ENCODE data around the gene KCNA3. TPM values are rescaled to one million over a fixed set of nuclear protein-coding genes. Genes with fewer than 3 reads are reported as not detected.
A peak's percentile ranks its signal among the peaks of the same experiment; 100 is the strongest.

Gene KCNA3
- total RNA-seq, 4 donors from 2014 or later = 2.9 to 22.4 (median 10.9) TPM

GRCh38 chr1:110636149-110636935 is 38.4 kb downstream of the KCNA3 start:
- TF ChIP-seq EP300 (IDR thresholded peaks at IDR 0.05; ENCODE audit: low read depth) (no peak), POLR2AphosphoS5 (IDR thresholded peaks at IDR 0.05) (peak in 1 of 3 donors; percentile 9)
- H3K9me3 ChIP-seq = no peaks in the 10 kb centered on the region
- peak overlapping the region; percentile 38 to 74 (median 40) for H3K27ac ChIP-seq
- H3K27me3 ChIP-seq = peaks cover 7% of the 10 kb centered on the region
- no peak overlapping the region for H3K4me3 ChIP-seq
- no peaks in the 10 kb centered on the region for H3K36me3 ChIP-seq
- WGBS, 2 donors (ENCODE audit: low coverage in 1 of 2) = 65 to 89% methylated on average over 3 to 4 of the region's 4 CpGs
- intact Hi-C loops (cut with DNase I; ENCODE audit: low total_unique reads) = no loop called here
- H3K4me1 ChIP-seq = peaks cover 0 to 12% (median 7%) of the 10 kb centered on the region in 4 donors
- DNase-seq = peak; percentile 38
- in situ Hi-C loops (cut with MboI; ENCODE audit: low pct_ligation_motif_present in 1 of 4, low pct_unique_long_range_greater_than_20kb in 1 of 4, low sequenced_read_pairs in 3 of 4) = loop anchor here in 1 of 4 donors (25.0 kb wide), 1 partner anchor 126 kb away; no protein-coding TSS in a partner anchor

- Histone ChIP-seq H3K4me1 (peaks cover 0 to 16% (median 7%) of the 10 kb centered on the region in 4 donors), H3K27ac (peak overlapping the region; percentile 15 to 74 (median 38)), H3K4me3 (no peak overlapping the region), H3K36me3 (no peaks in the 10 kb centered on the region), H3K9me3 (no peaks in the 10 kb centered on the region), H3K27me3 (peaks cover 13% of the 10 kb centered on the region)
- TF ChIP-seq POLR2AphosphoS5 (IDR thresholded peaks at IDR 0.05) = no peak
- TF ChIP-seq CTCF (IDR thresholded peaks at IDR 0.05) = no peak
- 88% methylated on average over 2 of the region's 2 CpGs; no CpG with 5 or more reads in 1 of the 2 donors for WGBS, 2 donors (ENCODE audit: low coverage in 1 of 2)
- in situ Hi-C loops (cut with MboI; ENCODE audit: low pct_ligation_motif_present in 1 of 4, low pct_unique_long_range_greater_than_20kb in 1 of 4, low sequenced_read_pairs in 3 of 4) (loop anchor here in 1 of 4 donors (25.0 kb wide), 1 partner anchor 127 kb away; no protein-coding TSS in a partner anchor), intact Hi-C loops (cut with DNase I; ENCODE audit: low total_unique reads) (no loop called here)
- no peak for DNase-seq
Measured at GRCh38 chr1:110635434-110635833, 39.3 kb downstream of the KCNA3 start.

- peak overlapping the region; percentile 15 to 74 (median 40) for H3K27ac ChIP-seq
- 22 to 33% methylated on average over 3 to 7 of the region's 7 CpGs for WGBS, 2 donors (ENCODE audit: low coverage in 1 of 2)
- no peaks in the 10 kb centered on the region for H3K36me3 ChIP-seq
- in situ Hi-C loops (cut with MboI; ENCODE audit: low pct_ligation_motif_present in 1 of 4, low pct_unique_long_range_greater_than_20kb in 1 of 4, low sequenced_read_pairs in 3 of 4) = loop anchor here in 1 of 4 donors (25.0 kb wide), 1 partner anchor 128 kb away; no protein-coding TSS in a partner anchor
- intact Hi-C loops (cut with DNase I; ENCODE audit: low total_unique reads) = loop anchor here (5.0 kb wide), 1 partner anchor 133 kb away; no protein-coding TSS in a partner anchor
- H3K4me1 ChIP-seq = peaks cover 0 to 16% (median 7%) of the 10 kb centered on the region in 4 donors
- no peak for TF ChIP-seq POLR2A (IDR thresholded peaks at IDR 0.05)
- TF ChIP-seq POLR2AphosphoS5 (IDR thresholded peaks at IDR 0.05) = peak; percentile 80 to 91 (median 86)
- H3K9me3 ChIP-seq = no peaks in the 10 kb centered on the region
- peaks cover 13% of the 10 kb centered on the region for H3K27me3 ChIP-seq
- H3K4me3 ChIP-seq = no peak overlapping the region
- peak; percentile 78 for DNase-seq
Measured at GRCh38 chr1:110634455-110635311, 40.1 kb downstream of the KCNA3 start.

- intact Hi-C loops (cut with DNase I; ENCODE audit: low total_unique reads) = loop anchor here (5.0 kb wide), 1 partner anchor 133 kb away; no protein-coding TSS in a partner anchor
- in situ Hi-C loops (cut with MboI; ENCODE audit: low pct_ligation_motif_present in 1 of 4, low pct_unique_long_range_greater_than_20kb in 1 of 4, low sequenced_read_pairs in 3 of 4) = loop anchor here in 1 of 4 donors (25.0 kb wide), 1 partner anchor 128 kb away; no protein-coding TSS in a partner anchor
- Histone ChIP-seq H3K4me3 (no peak overlapping the region), H3K36me3 (no peaks in the 10 kb centered on the region), H3K4me1 (peaks cover 0 to 16% (median 7%) of the 10 kb centered on the region in 4 donors), H3K27me3 (peaks cover 13% of the 10 kb centered on the region), H3K27ac (peak overlapping the region; percentile 15 to 74 (median 40)), H3K9me3 (no peaks in the 10 kb centered on the region)
- 67 to 68% methylated on average over 1 of the region's 1 CpG for WGBS, 2 donors (ENCODE audit: low coverage in 1 of 2)
- no peak for DNase-seq
- TF ChIP-seq CTCF (IDR thresholded peaks at IDR 0.05) = no peak
- no peak for TF ChIP-seq POLR2AphosphoS5 (IDR thresholded peaks at IDR 0.05)
- TF ChIP-seq EP300 (IDR thresholded peaks at IDR 0.05; ENCODE audit: low read depth) = no peak
- TF ChIP-seq POLR2A (IDR thresholded peaks at IDR 0.05) = no peak
Measured at GRCh38 chr1:110634086-110634454, 40.7 kb downstream of the KCNA3 start.

All from transverse colon (tissue), 4 donors.